Spinal cord (tissue), 10 donors: ENCODE results near the gene TMEM255A. TPM values are rescaled to one million over a fixed set of nuclear protein-coding genes. Genes with fewer than 3 reads are reported as not detected.
"Not testable (repeated sequence)": the region's sequence is repeated elsewhere in the genome, so short reads cannot be mapped to it uniquely, and the experiment has no call there.

Source experiments
- DNase-seq, 6 donors: peaks; one replicate each; pipeline versions ENCODE4 v3.0.0 to v3.0.0-alpha.2; 2013 to 2015; ENCODE audit warnings: low spot score in 6 of 6, low read depth in 4 of 6
- H3K27ac ChIP-seq: one replicate; pipeline ENCODE4 v1.5.1; 2013; ENCODE audit warnings: low read depth, low read length, control low read depth
- H3K27me3 ChIP-seq: one replicate; pipeline ENCODE4 v1.6.1; 2013; ENCODE audit warnings: low read length; ENCODE audit not compliant: control insufficient read depth, insufficient read depth
- H3K36me3 ChIP-seq: one replicate; pipeline ENCODE4 v1.6.1; 2013; ENCODE audit warnings: low read length; ENCODE audit not compliant: control insufficient read depth, insufficient read depth
- H3K4me1 ChIP-seq: one replicate; pipeline ENCODE4 v1.6.1; 2013; ENCODE audit warnings: low read length; ENCODE audit not compliant: control insufficient read depth, insufficient read depth
- H3K4me3 ChIP-seq: one replicate; pipeline ENCODE4 v1.5.1; 2013; ENCODE audit warnings: low read depth, low read length, control low read depth
- H3K9me3 ChIP-seq: one replicate; pipeline ENCODE4 v1.6.1; 2013; ENCODE audit warnings: low read length; ENCODE audit not compliant: control insufficient read depth, insufficient read depth
- WGBS: methylation state at CpG from one replicate; pipeline ENCODE4 v1.1.5; 2013; ENCODE audit warnings: missing lambda C conversion rate; ENCODE audit not compliant: insufficient coverage; 5-methylcytosine and 5-hydroxymethylcytosine counted together
- long read RNA-seq, 4 donors: transcript quantifications; one replicate each; lab custom pipeline, GENCODE V29; 2026
- polyA plus RNA-seq, 2 donors: library from polyadenylated mRNA; unstranded; fragments of 120-200 nt; gene quantifications; one replicate each; pipeline ENCODE4 v1.2.1, GENCODE V29; 2013; ENCODE audit not compliant: insufficient read length in 2 of 2
- total RNA-seq, 2 donors: library from RNA; depleted of rRNA in 1 of 2; stranded (reverse); fragments of 120-200 nt in 1 of 2; fragments of >200 nt in 1 of 2; gene quantifications; one replicate each; pipeline versions ENCODE4 v1.2.3 to v1.2.4, GENCODE V29; 2013 to 2014
- donor health status: healthy.

Gene TMEM255A
- 10 to 100 TPM in 1 of 2 donors, 1 to 10 TPM in 1; 8.8 to 43.9 TPM for total RNA-seq
- 10 to 100 TPM; 46.6 to 70.6 TPM for polyA plus RNA-seq
- long read RNA-seq, donor 1, transcript TMEM255A-203 (9 exons, 3,425 nt), result major isoform, 5 of 18 reads
- long read RNA-seq, donor 1, partial matches to known transcripts, result 7 of 18 reads
- long read RNA-seq, donor 1, other reads (novel, unspliced or antisense), result 0 of 18 reads
- long read RNA-seq, donor 2, partial matches to known transcripts, result 0 of 5 reads
- long read RNA-seq, donor 2, other reads (novel, unspliced or antisense), result 0 of 5 reads
- long read RNA-seq, donor 3, partial matches to known transcripts, result 21 of 23 reads
- long read RNA-seq, donor 3, other reads (novel, unspliced or antisense), result 0 of 23 reads
- long read RNA-seq, donor 4, result 0 reads

GRCh38 chrX:120310861-120311726, at the start of gene TMEM255A:
Gene TMEM255A, minus strand, starts transcription at chrX:120311461. Its CDS starts 152 bp downstream, at chrX:120311309.
- DNase-seq, result peak in 2 of 6 donors; percentile 65 to 81
- H3K9me3 ChIP-seq, result no peaks in the 10 kb centered on the region
- peaks cover 28% of the 10 kb centered on the region for H3K27me3 ChIP-seq
- peaks cover 19% of the 10 kb centered on the region for H3K4me1 ChIP-seq
- peak within 1 kb of the TSS; percentile 53 for H3K4me3 ChIP-seq
- WGBS, result 27% methylated on average over 42 of the region's 49 CpGs
- H3K27ac ChIP-seq, result no peak within 1 kb of the TSS
- H3K36me3 ChIP-seq, result no peaks in the 10 kb centered on the region

DNA sequence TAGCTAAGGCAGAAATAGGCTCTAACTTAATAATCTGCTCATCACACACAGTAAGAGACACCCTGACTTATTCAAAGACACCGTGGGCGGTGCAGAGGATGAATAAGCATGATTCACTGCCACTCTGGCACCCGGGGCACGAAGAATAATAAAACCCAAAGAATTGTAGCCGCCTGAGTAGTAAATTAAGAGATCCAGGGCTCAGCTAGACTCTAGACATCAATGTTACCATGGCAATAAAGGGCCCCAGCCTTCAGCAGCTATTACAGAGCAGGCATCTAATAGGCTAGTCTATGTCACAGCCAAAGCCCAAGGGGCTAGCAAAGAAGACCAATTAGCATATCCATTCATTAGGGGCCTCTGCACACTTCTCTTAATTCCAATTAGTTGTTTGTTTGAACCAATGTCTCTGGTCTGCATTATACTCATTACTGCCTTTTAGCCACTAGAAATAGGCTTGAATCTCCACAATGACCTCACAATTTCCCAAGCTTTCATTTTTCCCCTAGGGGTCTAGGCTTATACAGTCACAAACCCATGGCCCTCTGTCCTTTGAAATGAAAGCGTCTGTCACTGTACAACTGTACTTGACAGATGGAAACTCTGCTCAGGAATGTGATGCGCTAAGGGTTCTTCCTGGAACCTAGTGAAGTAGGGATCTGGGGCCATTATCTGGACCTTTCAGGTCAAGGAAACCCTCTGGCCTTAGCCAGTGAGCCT, 47.6 kb upstream of the TMEM255A start:
- 16% methylated on average over 5 of the region's 7 CpGs for WGBS
- H3K9me3 ChIP-seq, result no peaks in the 10 kb centered on the region
- peak overlapping the region; percentile 64 for H3K27ac ChIP-seq
- no peak overlapping the region for H3K4me3 ChIP-seq
- peak; percentile 35 to 95 (median 56) for DNase-seq
- H3K36me3 ChIP-seq, result no peaks in the 10 kb centered on the region
- H3K4me1 ChIP-seq, result peaks cover 10% of the 10 kb centered on the region
- no peaks in the 10 kb centered on the region for H3K27me3 ChIP-seq

- Histone ChIP-seq H3K27ac (no peak overlapping the region), H3K36me3 (no peaks in the 10 kb centered on the region), H3K4me3 (no peak overlapping the region), H3K9me3 (no peaks in the 10 kb centered on the region), H3K27me3 (no peaks in the 10 kb centered on the region), H3K4me1 (peaks cover 10% of the 10 kb centered on the region)
- peak in 1 of 6 donors; percentile 25 for DNase-seq
- 34% methylated on average over 2 of the region's 2 CpGs for WGBS
Measured at GRCh38 chrX:120357186-120357585, 45.9 kb upstream of the TMEM255A start.

GRCh38 chrX:120356084-120356483, 44.8 kb upstream of the TMEM255A start:
- no CpG with 5 or more reads among the region's 3 CpGs for WGBS
- Histone ChIP-seq H3K27me3 (no peaks in the 10 kb centered on the region), H3K4me1 (peaks cover 10% of the 10 kb centered on the region), H3K36me3 (no peaks in the 10 kb centered on the region), H3K4me3 (no peak overlapping the region), H3K9me3 (no peaks in the 10 kb centered on the region), H3K27ac (no peak overlapping the region)
- DNase-seq, result no peak

- no peak for DNase-seq
- no peak overlapping the region for H3K27ac ChIP-seq
- H3K4me3 ChIP-seq, result no peak overlapping the region
- no peaks in the 10 kb centered on the region for H3K4me1 ChIP-seq
- H3K9me3 ChIP-seq, result no peaks in the 10 kb centered on the region
- no peaks in the 10 kb centered on the region for H3K27me3 ChIP-seq
- H3K36me3 ChIP-seq, result no peaks in the 10 kb centered on the region
- WGBS, result 60% methylated on average over 1 of the region's 4 CpGs
Measured at GRCh38 chrX:120350450-120351138, 39.3 kb upstream of the TMEM255A start.

GRCh38 chrX:120344566-120344965, 33.3 kb upstream of the TMEM255A start:
- not testable (repeated sequence) for DNase-seq, H3K4me1 ChIP-seq, H3K9me3 ChIP-seq, H3K36me3 ChIP-seq, H3K27me3 ChIP-seq, H3K4me3 ChIP-seq, H3K27ac ChIP-seq
- 76% methylated on average over 9 of the region's 11 CpGs for WGBS

DNA sequence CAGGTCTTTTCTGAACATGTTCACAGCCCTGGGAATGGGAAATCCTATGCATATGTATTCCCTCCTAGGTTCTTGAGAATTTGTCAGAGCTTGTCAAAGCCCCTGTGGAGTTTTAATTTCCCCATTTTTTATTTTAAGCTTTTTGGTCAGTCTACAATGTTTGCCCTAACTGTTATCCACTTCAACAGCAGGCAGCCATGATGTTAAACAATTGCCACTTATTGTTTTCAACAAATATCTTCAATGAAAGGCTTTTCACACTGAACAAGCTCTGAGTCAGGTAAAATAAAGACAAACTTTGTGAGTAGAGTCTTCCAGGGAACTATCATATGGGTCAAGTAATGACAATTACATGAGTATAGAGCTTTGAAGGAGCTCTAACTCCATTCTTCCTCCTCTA, 25.6 kb upstream of the TMEM255A start:
- H3K36me3 ChIP-seq, result no peaks in the 10 kb centered on the region
- H3K9me3 ChIP-seq, result peaks cover 3% of the 10 kb centered on the region
- no peak overlapping the region for H3K4me3 ChIP-seq
- no peaks in the 10 kb centered on the region for H3K27me3 ChIP-seq
- no peak overlapping the region for H3K27ac ChIP-seq
- no peak for DNase-seq
- H3K4me1 ChIP-seq, result no peaks in the 10 kb centered on the region

GRCh38 chrX:120335289-120335688, 24.0 kb upstream of the TMEM255A start:
- Histone ChIP-seq H3K4me3 (no peak overlapping the region), H3K27ac (no peak overlapping the region), H3K4me1 (no peaks in the 10 kb centered on the region), H3K9me3 (peaks cover 3% of the 10 kb centered on the region), H3K36me3 (no peaks in the 10 kb centered on the region), H3K27me3 (no peaks in the 10 kb centered on the region)
- 60% methylated on average over 1 of the region's 2 CpGs for WGBS
- DNase-seq, result no peak

DNA sequence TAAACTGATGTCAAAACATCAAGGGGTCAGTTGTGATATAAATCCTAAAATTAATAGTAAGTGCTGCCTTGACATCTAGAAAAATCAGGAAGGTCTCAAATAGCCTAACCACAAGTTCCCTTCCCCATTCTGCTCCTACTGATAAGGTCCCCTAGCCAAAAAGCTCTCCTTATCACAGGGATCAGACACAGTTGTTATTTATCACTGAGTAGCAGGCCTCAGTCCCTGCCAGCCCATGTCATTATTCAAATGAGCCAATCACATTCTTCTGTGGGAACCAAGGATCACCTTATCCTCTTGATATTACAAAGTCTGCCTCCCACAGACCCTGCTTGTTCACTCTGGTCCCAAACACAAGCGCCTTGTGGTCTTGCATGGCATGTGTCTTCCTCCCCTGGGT, 23.3 kb upstream of the TMEM255A start:
- DNase-seq, result no peak
- no peaks in the 10 kb centered on the region for H3K27me3 ChIP-seq
- peaks cover 3% of the 10 kb centered on the region for H3K9me3 ChIP-seq
- no peaks in the 10 kb centered on the region for H3K36me3 ChIP-seq
- H3K4me1 ChIP-seq, result no peaks in the 10 kb centered on the region
- H3K4me3 ChIP-seq, result no peak overlapping the region
- H3K27ac ChIP-seq, result no peak overlapping the region
- WGBS, result no CpG with 5 or more reads among the region's 1 CpG
